Glutamatergic neuron (in vitro differentiated cells): ENCODE measurements around the gene CTBP1. TPM values are rescaled to one million over a fixed set of nuclear protein-coding genes. Genes with fewer than 3 reads are reported as not detected.

Experiments
- DNase-seq: peaks from one replicate; pipeline ENCODE4 v3.0.0; 2022
- H3K27ac Mint-ChIP-seq: one replicate; pipeline ENCODE4 v1.8.0; 2020; ENCODE audit warnings: mild to moderate bottlenecking, mixed read lengths, inconsistent platforms; ENCODE audit not compliant: unreplicated experiment
- H3K27me3 Mint-ChIP-seq: one replicate; pipeline ENCODE4 v1.8.0; 2020; ENCODE audit warnings: mild to moderate bottlenecking, moderate library complexity, mixed read lengths, inconsistent platforms; ENCODE audit not compliant: unreplicated experiment
- H3K36me3 Mint-ChIP-seq: one replicate; pipeline ENCODE4 v1.8.0; 2020; ENCODE audit warnings: mild to moderate bottlenecking, mixed read lengths, inconsistent platforms; ENCODE audit not compliant: unreplicated experiment
- H3K4me1 Mint-ChIP-seq: one replicate; pipeline ENCODE4 v1.8.0; 2020; ENCODE audit warnings: mild to moderate bottlenecking, low read depth, mixed read lengths, inconsistent platforms; ENCODE audit not compliant: unreplicated experiment
- H3K4me3 Mint-ChIP-seq: one replicate; pipeline ENCODE4 v1.8.0; 2020; ENCODE audit warnings: mild to moderate bottlenecking, mixed read lengths, inconsistent platforms; ENCODE audit not compliant: unreplicated experiment
- H3K9me3 Mint-ChIP-seq: one replicate; pipeline ENCODE4 v1.8.0; 2020; ENCODE audit warnings: mild to moderate bottlenecking, moderate library complexity, mixed read lengths, inconsistent platforms; ENCODE audit not compliant: unreplicated experiment
- CTCF ChIP-seq: fragments of 200-600 bp; sonication (generic); IDR thresholded peaks from one replicate; pipeline ENCODE4 v1.5.0; 2021; ENCODE audit not compliant: partially characterized antibody, unreplicated experiment
- total RNA-seq: library from RNA; stranded (reverse); fragmentation: NEBNext Ultra II Directional; extraction: Animal tissue kit (Norgen Biotek cat#: 25700); gene quantifications from one replicate; pipeline ENCODE4 v1.2.1, GENCODE V29; 2021; ENCODE audit not compliant: unreplicated experiment

The CTBP1 gene
- total RNA-seq, 1 donor from 2014 or later = 302 TPM

GRCh38 chr4:1241466-1241935, 7.4 kb downstream of the CTBP1 start:
- no peak for TF ChIP-seq CTCF
- H3K9me3 Mint-ChIP-seq = peaks cover 27% of the 10 kb centered on the region
- H3K36me3 Mint-ChIP-seq = peaks cover 4% of the 10 kb centered on the region
- peak overlapping the region; percentile 34 for H3K4me3 Mint-ChIP-seq
- H3K27me3 Mint-ChIP-seq = peaks cover 20% of the 10 kb centered on the region
- H3K27ac Mint-ChIP-seq = peak overlapping the region; percentile 59
- no peak for DNase-seq
- H3K4me1 Mint-ChIP-seq = peaks cover 34% of the 10 kb centered on the region

GRCh38 chr4:1240721-1241465, 8.0 kb downstream of the CTBP1 start:
- Mint-ChIP-seq H3K36me3 (peaks cover 4% of the 10 kb centered on the region), H3K27ac (peak overlapping the region; percentile 59), H3K4me1 (peaks cover 31% of the 10 kb centered on the region), H3K27me3 (peaks cover 20% of the 10 kb centered on the region), H3K9me3 (peaks cover 24% of the 10 kb centered on the region), H3K4me3 (peak overlapping the region; percentile 34)
- TF ChIP-seq CTCF = no peak
- DNase-seq = no peak

GRCh38 chr4:1239950-1240307, 9.0 kb downstream of the CTBP1 start:
- peaks cover 20% of the 10 kb centered on the region for H3K27me3 Mint-ChIP-seq
- no peak overlapping the region for H3K27ac Mint-ChIP-seq
- H3K36me3 Mint-ChIP-seq = peaks cover 4% of the 10 kb centered on the region
- DNase-seq = no peak
- H3K4me1 Mint-ChIP-seq = peaks cover 28% of the 10 kb centered on the region
- no peak for TF ChIP-seq CTCF
- H3K9me3 Mint-ChIP-seq = peaks cover 21% of the 10 kb centered on the region
- no peak overlapping the region for H3K4me3 Mint-ChIP-seq

- H3K4me3 Mint-ChIP-seq = no peak overlapping the region
- peaks cover 23% of the 10 kb centered on the region for H3K4me1 Mint-ChIP-seq
- H3K9me3 Mint-ChIP-seq = peaks cover 20% of the 10 kb centered on the region
- H3K36me3 Mint-ChIP-seq = peaks cover 4% of the 10 kb centered on the region
- no peak for TF ChIP-seq CTCF
- DNase-seq = no peak
- peaks cover 15% of the 10 kb centered on the region for H3K27me3 Mint-ChIP-seq
- H3K27ac Mint-ChIP-seq = no peak overlapping the region
These were observed 9.6 kb downstream of the CTBP1 start for GRCh38 chr4:1239141-1239949.

- peaks cover 16% of the 10 kb centered on the region for H3K27me3 Mint-ChIP-seq
- H3K4me1 Mint-ChIP-seq = peaks cover 20% of the 10 kb centered on the region
- no peak for TF ChIP-seq CTCF
- no peak for DNase-seq
- peaks cover 16% of the 10 kb centered on the region for H3K9me3 Mint-ChIP-seq
- peaks cover 4% of the 10 kb centered on the region for H3K36me3 Mint-ChIP-seq
- H3K4me3 Mint-ChIP-seq = no peak overlapping the region
- no peak overlapping the region for H3K27ac Mint-ChIP-seq
These were observed 10.3 kb downstream of the CTBP1 start for GRCh38 chr4:1238676-1239000.
